ENCODE results near the gene ZNF318.
A peak's percentile ranks its signal among the peaks of the same experiment; 100 is the strongest.
"Not testable (repeated sequence)": the region's sequence is repeated elsewhere in the genome, so short reads cannot be mapped to it uniquely, and the experiment has no call there.

The ZNF318 gene

GRCh38 chr6:43331891-43332290 lies 37.6 kb downstream of the ZNF318 start:
- no peak for DNase-seq

- DNase-seq: no peak
These were observed 38.0 kb downstream of the ZNF318 start for GRCh38 chr6:43331470-43331869.

- no peak for DNase-seq
These were observed 40.9 kb downstream of the ZNF318 start for GRCh38 chr6:43328528-43328927.

- DNase-seq: no peak
These were observed 43.6 kb downstream of the ZNF318 start for GRCh38 chr6:43325876-43326275.

- no peak for DNase-seq
These were observed 51.4 kb downstream of the ZNF318 start for GRCh38 chr6:43318011-43318410.

GRCh38 chr6:43313813-43314212 lies 55.6 kb downstream of the ZNF318 start:
- DNase-seq: no peak

- no peak for DNase-seq
These were observed 57.8 kb downstream of the ZNF318 start for GRCh38 chr6:43311666-43312065.

- DNase-seq: no peak
These were observed 58.8 kb downstream of the ZNF318 start for GRCh38 chr6:43310624-43311023.

GRCh38 chr6:43310134-43310533 lies 59.3 kb downstream of the ZNF318 start:
- DNase-seq: no peak

- no peak for DNase-seq
These were observed 60.4 kb downstream of the ZNF318 start for GRCh38 chr6:43308990-43309477.

GRCh38 chr6:43308101-43308989 lies 61.1 kb downstream of the ZNF318 start, which contains the start of gene CRIP3:
TSS of gene CRIP3 (minus strand) at chr6:43308826. CDS start at chr6:43308792, 34 bp downstream.
- DNase-seq: peak; percentile 29

- DNase-seq: no peak
These were observed 61.9 kb downstream of the ZNF318 start for GRCh38 chr6:43307451-43308100.

- no peak for DNase-seq
These were observed 63.4 kb downstream of the ZNF318 start for GRCh38 chr6:43306086-43306485.

GRCh38 chr6:43304882-43305281 lies 64.6 kb downstream of the ZNF318 start:
- no peak for DNase-seq

- no peak for DNase-seq
These were observed 65.1 kb downstream of the ZNF318 start for GRCh38 chr6:43304361-43304760.

GRCh38 chr6:43303751-43304331 lies 65.6 kb downstream of the ZNF318 start:
- no peak for DNase-seq

- not testable (repeated sequence) for DNase-seq
These were observed 66.4 kb downstream of the ZNF318 start for GRCh38 chr6:43303006-43303405.

- DNase-seq: no peak
These were observed 67.3 kb downstream of the ZNF318 start for GRCh38 chr6:43302126-43302525.

GRCh38 chr6:43301081-43301870 lies 68.2 kb downstream of the ZNF318 start:
- DNase-seq: no peak

- no peak for DNase-seq
These were observed 69.8 kb downstream of the ZNF318 start for GRCh38 chr6:43299338-43300293.

- DNase-seq: no peak
These were observed 70.7 kb downstream of the ZNF318 start for GRCh38 chr6:43298565-43299337.
